ENCODE data around the gene TBC1D1.

Gene TBC1D1

DNA sequence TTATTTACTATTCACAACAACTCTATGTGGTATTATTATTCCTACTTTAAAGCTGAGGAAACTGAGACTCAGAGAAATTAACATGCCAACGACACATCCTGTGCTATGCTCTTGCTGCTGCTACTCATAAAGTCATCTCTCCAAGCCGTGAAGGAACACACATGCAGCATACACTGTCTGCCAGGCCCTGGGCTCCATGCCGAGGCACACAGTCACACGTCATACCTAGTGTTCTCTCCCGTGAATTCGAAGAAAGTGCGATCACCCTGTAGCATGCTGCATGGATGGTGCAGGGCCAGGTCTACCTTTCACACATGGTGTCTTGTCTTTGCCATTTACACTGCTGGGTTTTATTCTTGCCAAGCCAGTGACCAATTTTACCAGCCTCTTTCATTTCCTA, 34.1 kb downstream of the TBC1D1 start:
- no peak for DNase-seq (ENCODE audit: low spot score)

DNA sequence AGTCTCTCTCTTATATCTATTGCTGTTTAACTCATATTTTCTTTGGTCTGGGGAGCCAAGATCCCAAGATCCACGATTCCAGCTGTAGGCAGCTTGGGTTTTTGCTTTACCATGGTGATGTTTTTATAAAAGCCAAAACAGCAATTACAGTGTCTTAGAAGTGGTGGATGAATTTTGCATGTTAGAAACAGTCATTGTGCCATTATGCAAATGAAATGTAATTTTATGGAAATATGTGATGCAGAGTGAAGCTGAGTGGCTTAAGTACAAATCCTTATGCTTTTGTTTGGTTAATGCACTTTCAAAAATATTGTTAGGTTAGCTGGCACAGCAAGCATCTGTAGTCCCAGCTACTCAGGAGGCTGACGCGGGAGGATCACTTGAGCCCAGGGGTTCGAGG, 36.5 kb downstream of the TBC1D1 start:
- DNase-seq (ENCODE audit: low spot score): no peak

DNA sequence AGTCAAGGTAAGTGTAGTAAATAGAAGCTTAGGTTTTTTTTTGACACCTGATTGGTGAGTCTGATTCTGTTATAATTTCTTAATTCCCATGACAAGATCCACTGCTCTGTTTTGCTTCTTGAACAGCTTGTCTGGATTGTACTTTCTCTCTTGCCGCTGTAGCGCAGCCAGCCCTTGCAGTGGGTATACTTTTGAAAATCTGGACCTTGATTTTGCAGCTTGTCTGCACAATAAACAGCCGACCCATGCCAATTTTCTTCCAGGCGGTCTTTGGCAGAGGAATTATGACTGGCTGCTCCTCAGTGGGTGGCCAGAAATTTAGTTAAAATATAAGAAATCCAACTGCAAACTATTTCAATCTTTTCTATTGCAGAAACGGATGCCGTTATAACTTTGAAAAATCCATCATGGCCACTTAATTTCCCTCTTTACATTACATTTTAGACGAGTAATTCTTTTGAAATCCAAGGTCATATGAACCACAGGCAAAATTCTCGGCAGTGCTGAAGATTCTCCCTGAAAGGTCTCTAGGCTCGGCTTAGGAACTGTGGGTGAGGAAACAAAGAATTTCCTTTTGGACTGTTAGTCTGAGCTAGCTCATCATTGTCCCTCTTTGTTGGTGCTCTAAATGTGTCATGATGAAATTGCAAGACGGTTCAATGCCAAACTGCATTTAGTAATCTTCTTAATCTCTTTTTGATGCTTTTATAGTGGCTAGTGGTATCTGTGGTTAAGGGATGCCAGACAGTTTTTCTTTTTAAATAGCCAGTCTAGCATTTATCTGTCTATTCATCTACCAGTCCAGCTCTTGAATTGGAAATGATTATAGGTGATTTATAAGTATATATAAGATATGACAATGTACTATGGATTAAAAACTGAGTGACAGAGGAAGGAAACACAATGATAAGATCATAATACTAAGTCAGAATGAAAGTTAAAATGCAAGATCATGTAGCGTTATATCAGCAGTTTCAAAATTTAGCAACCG, 37.8 kb downstream of the TBC1D1 start:
- DNase-seq (ENCODE audit: low spot score): peak; percentile 36

DNA sequence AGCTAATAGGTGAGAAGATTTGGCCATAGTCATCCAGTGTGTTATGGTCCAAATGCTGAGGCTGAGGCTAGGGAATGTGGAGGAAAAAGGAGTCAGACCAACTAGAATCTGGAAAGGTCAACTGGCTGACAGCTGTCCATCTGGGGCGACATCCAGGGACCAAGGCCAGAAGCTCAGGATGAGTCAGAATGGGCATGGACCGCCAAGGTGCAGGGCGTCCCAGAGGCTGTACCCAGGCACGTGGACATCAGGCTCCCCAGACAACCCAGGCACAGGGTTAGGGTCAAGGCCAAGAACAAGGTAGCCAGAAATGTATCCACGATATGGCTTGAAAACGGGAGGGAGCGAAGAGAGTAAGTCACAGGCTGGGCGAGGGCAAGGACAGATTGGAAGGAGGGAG, 43.2 kb downstream of the TBC1D1 start:
- no peak for DNase-seq (ENCODE audit: low spot score)

DNA sequence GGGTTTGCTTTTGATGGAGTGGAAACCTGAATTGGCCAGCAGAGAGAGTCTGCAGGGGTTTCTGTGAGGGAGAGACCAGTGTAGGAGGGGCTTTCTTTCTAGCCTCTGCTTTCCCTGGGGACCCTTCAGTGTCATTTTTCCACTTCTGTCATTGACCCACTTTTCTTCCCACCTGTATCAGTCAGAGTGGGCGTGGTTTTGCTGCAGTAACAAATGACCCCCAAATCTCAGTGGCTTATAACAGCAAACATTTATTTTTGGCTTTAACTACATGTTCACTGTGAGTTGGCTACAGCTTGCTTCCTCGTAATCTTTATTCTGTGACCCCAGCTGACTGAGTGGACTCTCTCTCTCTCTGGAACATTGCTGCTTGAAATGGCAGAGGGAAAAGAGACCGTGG, 43.7 kb downstream of the TBC1D1 start:
- DNase-seq (ENCODE audit: low spot score): no peak

DNA sequence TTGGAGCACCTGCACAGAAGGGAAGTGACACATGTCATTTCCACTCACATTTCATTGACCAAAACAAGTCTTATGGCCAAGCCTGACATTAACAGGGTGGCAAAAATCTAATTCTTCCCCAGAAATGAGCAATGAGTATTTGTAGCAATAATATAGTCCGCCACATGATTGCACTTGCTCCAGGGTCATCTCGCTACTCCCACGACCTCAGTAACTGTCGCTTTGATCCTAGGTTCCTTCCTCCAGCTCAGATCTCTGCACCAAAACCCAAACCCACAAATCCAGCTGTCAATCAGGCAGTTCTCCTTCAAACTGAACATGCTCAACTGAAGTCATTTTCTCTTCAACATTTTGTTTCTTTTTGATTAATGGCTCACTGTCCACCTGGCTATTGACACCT, 44.1 kb downstream of the TBC1D1 start:
- DNase-seq (ENCODE audit: low spot score): no peak

DNA sequence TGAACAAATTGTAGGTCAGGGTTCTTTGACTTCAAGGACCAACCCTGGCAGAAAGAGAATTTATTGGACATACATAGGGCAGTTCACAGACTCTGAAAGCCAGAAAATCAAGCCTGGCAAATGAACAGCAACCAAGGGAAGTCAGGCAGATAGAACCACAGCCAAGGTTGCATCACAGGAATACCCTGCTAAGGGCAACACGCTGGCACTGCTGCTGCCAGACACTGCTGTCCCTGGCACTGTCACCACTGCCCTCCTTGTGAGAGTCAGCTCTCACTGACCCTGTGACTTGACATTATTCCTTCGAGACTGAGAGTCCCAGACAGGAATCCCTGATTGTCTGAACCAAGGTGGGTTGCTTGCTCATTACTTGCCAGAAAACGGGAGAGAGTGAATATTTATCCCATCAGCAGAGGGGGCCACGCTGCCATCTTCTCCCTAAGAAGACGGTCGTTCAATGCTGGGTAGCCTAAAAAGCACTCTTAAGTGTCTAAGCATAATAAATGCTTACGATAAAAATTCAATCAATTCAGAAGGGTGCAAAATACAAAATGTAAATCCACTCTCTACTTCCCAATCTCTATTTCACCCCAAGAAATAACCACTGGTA, 46.1 kb downstream of the TBC1D1 start:
- DNase-seq (ENCODE audit: low spot score): peak; percentile 22

DNA sequence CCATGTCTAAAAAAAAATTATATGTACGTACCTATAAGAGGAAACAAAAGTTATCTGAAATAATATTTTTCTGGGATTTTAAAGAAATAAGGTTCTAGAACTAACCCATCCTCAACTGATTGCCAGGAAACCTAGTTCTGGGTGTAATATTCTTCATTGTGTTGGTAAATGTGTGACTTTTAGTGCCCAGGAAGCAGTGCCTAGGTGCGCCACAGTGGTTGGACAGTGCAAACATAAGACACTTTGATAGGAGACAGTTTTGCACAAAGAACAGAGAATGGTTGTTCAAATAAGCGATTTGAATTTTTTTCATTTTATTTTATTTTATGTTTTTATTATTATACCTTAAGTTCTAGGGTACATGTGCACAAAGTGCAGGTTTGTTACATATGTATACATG, 47.3 kb downstream of the TBC1D1 start:
- no peak for DNase-seq (ENCODE audit: low spot score)

DNA sequence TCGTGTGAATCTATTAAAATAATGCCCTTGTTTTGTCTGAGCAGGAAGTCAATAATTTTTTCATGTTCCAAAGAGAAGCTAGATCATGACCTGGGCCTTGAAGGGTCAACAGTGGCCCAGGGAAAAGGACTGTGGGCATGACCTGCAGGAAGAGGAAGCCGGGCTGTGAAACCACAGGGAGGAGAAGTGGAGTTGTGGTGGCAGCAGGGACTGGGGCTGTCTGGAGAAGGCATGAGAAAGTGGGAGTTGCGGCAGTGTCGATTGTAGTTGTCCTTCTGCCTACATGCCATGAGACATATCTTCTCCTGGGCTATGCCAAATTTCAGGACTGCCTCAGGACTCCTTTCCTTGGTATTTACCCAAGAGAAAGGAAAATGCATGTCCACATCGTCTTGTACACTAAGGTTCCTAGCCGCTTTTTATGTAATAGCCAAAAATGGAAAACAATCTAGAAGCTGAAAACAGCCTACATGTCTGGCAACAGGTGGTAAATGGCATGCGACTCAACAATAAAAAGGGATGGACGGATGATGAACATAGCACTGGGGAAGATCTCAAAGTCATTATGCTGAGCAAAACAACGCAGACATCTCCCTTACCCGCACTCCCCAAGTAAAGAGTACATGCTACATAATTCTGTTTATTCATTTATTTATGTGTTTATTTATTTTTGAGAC, 55.8 kb downstream of the TBC1D1 start:
- DNase-seq (ENCODE audit: low spot score): peak; percentile 70

DNA sequence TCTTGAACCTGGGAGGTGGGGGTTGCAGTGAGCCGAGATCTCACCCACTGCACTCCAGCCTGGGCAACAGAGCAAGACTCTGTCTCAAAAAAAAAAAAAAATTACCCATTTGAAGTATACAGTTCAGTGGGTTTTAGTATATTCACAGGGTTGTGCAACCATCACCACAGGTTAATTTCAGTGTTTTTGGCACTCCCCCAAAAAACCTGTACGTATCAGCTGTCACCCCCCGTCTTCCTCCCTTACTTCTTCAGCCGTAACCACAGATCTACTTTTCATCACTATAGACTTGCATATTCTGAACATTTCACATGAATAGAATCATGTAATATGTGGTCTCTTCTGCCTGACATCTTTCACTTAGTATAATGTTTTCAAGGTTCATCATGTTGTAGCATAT, 57.7 kb downstream of the TBC1D1 start:
- no peak for DNase-seq (ENCODE audit: low spot score)

DNA sequence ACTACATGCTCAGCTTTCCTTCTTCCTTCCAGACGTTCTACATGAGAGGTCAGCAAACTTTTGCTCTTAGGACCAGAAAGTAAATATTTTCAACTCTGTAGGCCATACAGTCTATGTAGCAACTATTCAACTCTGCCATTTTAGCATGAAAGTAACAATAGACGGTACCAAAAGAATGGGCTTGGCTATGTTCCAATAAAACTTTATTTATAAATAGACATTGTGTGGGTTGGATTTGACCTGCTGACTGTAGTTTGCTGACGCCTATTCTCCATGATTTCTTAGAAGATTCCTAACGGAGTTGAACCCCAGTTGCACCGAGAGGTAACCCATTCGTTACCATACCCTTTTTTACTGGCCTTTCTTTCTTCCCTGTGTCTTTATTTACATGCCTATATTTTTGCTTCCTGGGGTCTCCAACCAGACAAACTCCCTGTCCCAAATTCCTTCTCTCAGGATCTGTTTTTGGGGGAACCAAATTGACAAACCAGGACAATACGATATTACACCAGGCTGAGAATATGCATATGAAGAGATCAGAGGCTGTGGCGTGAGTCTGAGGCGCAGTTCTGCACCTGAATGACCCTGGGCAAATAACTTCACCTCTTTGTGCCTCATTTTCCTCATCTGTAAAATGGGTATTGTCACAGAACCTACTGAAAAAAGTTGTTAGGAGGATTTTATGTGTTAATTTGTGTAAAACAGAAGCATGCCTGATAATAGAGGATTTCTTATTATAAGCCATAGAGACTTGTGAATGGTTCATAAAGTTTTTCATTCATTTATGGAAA, 58.9 kb downstream of the TBC1D1 start:
- no peak for DNase-seq (ENCODE audit: low spot score)

DNA sequence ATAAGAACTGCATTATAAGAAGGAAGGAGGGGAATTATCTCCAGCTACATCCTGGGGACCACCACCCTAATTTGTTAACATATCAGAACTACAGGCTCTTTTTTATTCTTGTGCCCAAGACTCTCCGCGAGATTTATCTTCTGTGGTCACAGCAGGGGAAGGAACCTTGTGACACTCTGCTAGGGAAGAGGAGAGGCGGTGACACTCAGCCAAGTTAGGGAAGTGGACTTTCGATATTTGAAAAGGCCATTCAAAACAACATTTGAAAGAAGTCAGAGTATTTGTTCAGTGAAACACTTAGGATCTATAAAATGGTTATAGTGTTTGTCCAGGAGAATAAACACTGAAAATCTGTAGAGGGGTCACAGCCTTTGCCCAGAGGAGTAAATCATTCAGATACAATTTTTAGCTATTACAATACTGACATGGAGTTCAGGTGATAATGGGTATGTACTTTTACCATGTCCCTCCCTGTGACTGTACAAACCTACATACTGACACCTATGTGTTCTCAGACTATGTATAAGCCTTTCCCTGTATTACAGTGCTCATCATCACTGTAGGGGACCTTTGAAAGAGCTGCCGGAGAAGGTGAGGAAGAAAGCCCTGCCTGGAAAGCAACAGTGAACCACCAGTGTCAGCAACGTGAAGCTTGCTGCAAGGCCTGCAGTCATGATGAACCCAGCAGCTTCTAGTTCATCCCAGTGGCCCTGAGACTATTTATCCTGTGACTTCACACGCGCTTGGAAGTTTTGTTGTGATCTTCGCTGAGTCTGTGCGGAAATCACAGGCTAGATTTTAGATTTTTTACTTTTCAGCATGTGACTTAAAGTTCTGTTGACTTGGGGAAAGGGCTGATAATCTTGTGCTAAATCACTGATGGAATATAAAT, 60.8 kb downstream of the TBC1D1 start:
- peak; percentile 61 for DNase-seq (ENCODE audit: low spot score)

DNA sequence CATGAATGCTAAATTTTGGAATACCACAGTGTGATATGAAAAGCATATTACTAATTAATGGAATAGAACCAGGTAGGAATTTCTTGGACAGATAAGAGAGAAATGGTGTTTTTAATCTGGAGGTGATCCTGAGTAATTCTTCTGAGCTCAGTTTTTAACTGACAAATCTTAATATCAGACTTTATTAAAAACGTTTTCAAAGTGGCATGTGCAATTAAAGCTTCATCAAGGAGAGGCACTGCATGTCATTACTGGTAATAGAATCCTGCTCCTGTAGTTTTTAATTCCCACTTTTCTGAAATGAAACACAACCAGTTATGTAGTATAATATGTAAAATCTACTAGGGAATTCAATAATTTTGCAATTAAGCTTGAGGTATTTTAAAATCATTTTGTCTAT, 62.3 kb downstream of the TBC1D1 start:
- no peak for DNase-seq (ENCODE audit: low spot score)

DNA sequence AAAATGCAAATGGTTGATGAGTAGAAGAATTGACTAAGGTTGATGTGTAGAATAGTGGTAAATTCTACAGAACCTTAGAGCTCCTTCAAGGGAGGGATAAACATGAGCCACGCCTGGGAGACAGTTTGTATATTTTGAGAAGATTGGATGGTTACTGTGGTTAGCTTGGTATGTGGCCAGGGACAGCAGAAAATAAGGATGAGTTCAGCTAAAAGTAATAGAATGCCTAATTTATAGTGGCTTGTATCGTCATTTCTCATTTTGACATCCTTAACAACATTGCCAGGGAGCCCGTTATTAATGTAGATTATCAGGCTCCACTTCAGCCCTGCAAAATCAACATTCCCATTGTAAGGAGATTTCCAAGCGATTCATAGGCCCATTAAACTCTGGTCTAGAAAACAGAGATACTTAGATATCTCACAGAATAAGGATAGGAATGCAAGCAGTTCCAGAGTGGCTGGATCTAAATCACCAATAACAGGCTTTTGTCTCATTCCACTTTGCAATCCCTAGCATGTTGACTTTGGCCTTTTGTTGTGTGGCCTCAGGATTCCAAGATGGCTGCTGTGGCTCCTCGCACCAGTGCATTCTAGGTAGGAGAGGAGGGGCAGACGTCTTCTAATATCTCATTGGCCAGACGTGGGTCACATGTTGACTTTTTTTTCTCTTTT, 62.9 kb downstream of the TBC1D1 start:
- DNase-seq (ENCODE audit: low spot score): no peak

DNA sequence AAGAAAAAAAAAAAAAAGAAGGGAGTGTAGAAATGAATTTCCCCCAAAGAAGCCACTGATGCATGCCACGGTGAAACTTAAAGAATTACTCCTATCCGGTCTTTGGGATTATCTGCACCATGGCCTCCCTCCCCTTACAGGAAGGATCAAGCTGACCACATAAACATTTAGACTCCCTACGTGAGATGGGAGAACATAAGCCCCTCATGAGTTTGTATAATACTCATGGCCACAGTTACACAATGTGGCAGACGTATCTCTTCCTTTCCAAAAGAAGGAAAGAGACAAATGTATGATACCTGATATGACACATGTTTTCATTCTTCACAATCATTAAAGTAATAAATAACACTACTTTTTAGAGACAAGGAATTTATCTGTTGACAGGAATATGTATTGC, 66.1 kb downstream of the TBC1D1 start:
- DNase-seq (ENCODE audit: low spot score): no peak

DNA sequence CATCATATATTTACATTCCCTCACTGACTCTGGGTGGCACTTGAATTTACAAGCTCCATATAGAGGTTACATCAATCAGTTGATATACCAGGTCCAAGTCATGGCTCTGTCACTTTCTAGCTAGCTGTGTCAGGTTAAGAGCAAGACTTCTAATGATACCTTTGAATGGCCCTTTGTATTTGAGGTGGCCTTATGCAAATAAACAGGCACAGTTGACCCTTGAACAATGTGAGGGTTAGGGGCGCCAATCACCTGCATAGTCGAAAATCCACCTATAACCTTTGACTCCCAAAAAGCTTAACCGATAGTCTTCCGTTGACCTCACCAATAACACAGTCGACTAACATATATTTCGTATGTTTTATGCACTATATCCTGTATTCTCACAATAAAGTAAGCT, 68.0 kb downstream of the TBC1D1 start:
- no peak for DNase-seq (ENCODE audit: low spot score)

DNA sequence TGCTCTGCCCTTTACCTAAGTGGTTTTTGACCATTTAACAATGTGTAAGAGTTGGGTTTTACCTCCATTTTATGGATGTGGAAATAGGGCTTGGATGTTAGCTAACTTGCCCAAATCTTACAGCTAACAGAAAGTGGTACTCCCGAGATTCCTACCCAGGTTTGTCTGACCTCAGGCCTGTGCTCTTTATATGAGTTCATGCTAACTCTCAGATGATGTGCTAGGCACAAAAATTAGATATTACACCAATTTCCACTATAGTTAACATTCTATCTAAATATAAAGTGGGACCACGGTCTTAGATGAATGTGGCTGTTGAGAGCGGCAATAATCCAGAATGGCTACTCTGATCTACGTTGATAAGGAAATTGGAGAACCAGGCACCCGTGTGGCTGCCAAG, 69.2 kb downstream of the TBC1D1 start, which contains the start of gene PTTG2:
Gene PTTG2 (plus strand): TSS at position 301 of the 400 bp plus-strand sequence. CDS start 37 bp downstream, at position 338.
- no peak for DNase-seq (ENCODE audit: low spot score)

DNA sequence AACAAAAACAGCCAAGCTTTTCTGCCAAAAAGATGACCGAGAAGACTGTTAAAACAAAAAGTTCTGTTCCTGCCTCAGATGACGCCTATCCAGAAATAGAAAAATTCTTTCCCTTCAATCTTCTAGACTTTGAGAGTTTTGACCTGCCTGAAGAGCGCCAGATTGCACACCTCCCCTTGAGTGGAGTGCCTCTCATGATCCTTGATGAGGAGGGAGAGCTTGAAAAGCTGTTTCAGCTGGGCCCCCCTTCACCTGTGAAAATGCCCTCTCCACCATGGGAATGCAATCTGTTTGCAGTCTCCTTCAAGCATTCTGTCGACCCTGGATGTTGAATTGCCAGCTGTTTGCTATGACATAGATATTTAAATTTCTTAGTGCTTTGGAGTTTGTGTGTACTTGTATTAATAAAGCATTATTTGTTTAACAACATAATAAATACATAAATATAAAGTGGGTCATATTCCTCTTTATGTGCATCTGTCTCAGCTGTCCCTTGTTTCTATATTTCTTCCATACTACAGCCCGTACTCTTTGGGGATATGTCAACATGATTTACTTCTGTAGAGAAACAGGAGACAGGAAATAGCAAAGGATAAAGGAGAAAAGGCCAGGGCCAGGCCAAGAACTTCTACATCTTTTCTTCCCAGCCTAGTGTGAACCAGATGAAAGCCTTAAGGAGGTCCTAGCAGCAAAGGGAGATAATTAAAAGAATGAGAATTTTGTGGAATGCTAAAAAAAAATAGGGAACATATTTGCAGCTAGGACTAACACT, 70.0 kb downstream of the TBC1D1 start:
- no peak for DNase-seq (ENCODE audit: low spot score)

DNA sequence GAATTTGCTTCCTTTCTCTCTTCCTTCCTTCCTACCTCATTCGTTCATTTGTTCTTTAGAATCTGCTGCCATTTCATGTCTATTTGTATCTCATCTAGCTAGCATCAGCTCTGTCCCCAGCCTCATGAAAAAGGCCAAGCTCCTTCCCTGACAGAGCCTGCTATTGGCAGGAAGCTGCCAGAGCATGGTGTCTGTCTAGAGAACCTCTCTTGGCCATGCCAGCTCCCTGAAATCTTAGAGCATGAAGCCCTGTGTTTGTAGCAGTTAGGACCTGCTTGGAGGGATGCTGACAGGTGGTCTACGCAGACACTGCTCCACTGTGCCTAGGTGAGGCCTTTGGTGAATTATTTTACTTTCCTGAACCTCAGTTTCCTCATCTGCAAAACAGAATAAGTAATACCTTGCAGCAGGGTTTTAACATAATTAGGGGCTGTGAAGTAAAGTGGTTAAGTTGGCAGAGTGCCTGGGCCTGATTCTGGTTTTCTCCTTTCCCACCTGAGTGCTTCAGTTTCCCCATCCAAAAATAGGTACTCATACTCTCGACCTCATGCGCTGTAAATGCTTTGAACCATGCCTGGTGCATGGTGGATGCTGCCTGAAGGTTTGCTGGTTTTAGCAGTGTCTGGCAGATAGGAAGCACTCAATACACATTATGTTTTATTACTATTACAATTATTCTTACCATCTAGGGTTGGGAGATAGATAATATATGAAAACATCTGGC, 74.0 kb downstream of the TBC1D1 start:
- no peak for DNase-seq (ENCODE audit: low spot score)
